Spleen (tissue), 11 donors: ENCODE data around the gene CHCHD3. TPM values are rescaled to one million over a fixed set of nuclear protein-coding genes. Genes with fewer than 3 reads are reported as not detected.

Source experiments
- DNase-seq: peaks from one replicate; pipeline ENCODE4 v3.0.0-alpha.2; 2020
- H3K27ac ChIP-seq, 8 donors: fragments of 200-600 bp; sonication (generic) in 7 of 8; 1 replicate in 4 of 8; 2 replicates in 4 of 8; pipeline versions ENCODE4 v1.5.0 to v1.8.0; 2016 to 2021; ENCODE audit warnings: inconsistent platforms in 4 of 8, mild to moderate bottlenecking in 4 of 8, moderate library complexity in 1 of 8
- H3K27me3 ChIP-seq, 7 donors: fragments of 200-600 bp; sonication (generic) in 6 of 7; replicated peaks in 1 of 7; 1 replicate in 4 of 7; 2 replicates in 3 of 7; pipeline versions ENCODE4 v1.5.0 to v1.8.0; 2016 to 2021; ENCODE audit warnings: inconsistent platforms in 3 of 7, mild to moderate bottlenecking in 1 of 7
- H3K36me3 ChIP-seq, 6 donors: fragments of 200-600 bp; sonication (generic) in 5 of 6; 1 replicate in 4 of 6; 2 replicates in 2 of 6; pipeline versions ENCODE4 v1.5.0 to v1.8.0; 2016 to 2021; ENCODE audit warnings: inconsistent platforms in 2 of 6
- H3K4me1 ChIP-seq, 6 donors: fragments of 200-600 bp; sonication (generic) in 5 of 6; 1 replicate in 3 of 6; 2 replicates in 3 of 6; pipeline versions ENCODE4 v1.5.0 to v1.8.0; 2016 to 2021; ENCODE audit warnings: inconsistent platforms in 3 of 6
- H3K4me3 ChIP-seq, 8 donors: fragments of 200-600 bp; sonication (generic) in 7 of 8; 1 replicate in 4 of 8; 2 replicates in 4 of 8; pipeline versions ENCODE4 v1.5.0 to v1.8.0; 2016 to 2021; ENCODE audit warnings: inconsistent platforms in 4 of 8, mild to moderate bottlenecking in 4 of 8, moderate library complexity in 2 of 8
- H3K9me3 ChIP-seq, 8 donors: fragments of 200-600 bp; sonication (generic) in 7 of 8; 1 replicate in 4 of 8; 2 replicates in 4 of 8; pipeline versions ENCODE4 v1.5.0 to v1.8.0; 2016 to 2021; ENCODE audit warnings: inconsistent platforms in 4 of 8
- POLR2A ChIP-seq, 3 donors: fragments of 450-650 bp; IDR thresholded peaks; one replicate each; pipeline ENCODE4 v1.5.1; 2017; ENCODE audit warnings: antibody characterized with exemption in 3 of 3, mild to moderate bottlenecking in 1 of 3
- POLR2AphosphoS5 ChIP-seq, 3 donors: sonication (generic); formaldehyde crosslinking; IDR thresholded peaks; one replicate each; pipeline ENCODE4 v1.5.1; 2017; ENCODE audit warnings: antibody characterized with exemption in 3 of 3
- WGBS, 5 donors: extraction: QIAGEN DNeasy Blood & Tissue Kit in 3 of 5; methylation state at CpG; one replicate each; pipeline versions ENCODE4 v1.1.5 to v1.1.7; 2013 to 2018; 5-methylcytosine and 5-hydroxymethylcytosine counted together
- intact Hi-C: fragments of 100-400 bp; cut with DNase I; formaldehyde crosslinking; loops from one replicate; pipeline ENCODE4 v1.15.0; 2023; ENCODE audit warnings: low total_unique reads
- polyA plus RNA-seq, 3 donors: library from polyadenylated mRNA; stranded (reverse); fragments of 200-250 nt; gene quantifications; one replicate each; pipeline ENCODE4 v1.2.1, GENCODE V29; 2013
- total RNA-seq, 7 donors: library from RNA; depleted of rRNA in 3 of 7; stranded (reverse); fragments of >200 nt in 3 of 7; fragmentation: NEBNext Ultra II Directional in 4 of 7; extraction: Animal tissue kit (Norgen Biotek cat#: 25700) in 4 of 7; gene quantifications; one replicate each; pipeline versions ENCODE4 v1.1.0 to v1.2.1, GENCODE V29; 2016 to 2021
- TF ChIP-seq, protein P1 (sequence below), 11 experiments: fragments of 200-600 bp in 7 of 11; fragments of 450-650 bp in 4 of 11; sonication (generic) in 4 of 11; IDR thresholded peaks in 8 of 11; conservative IDR thresholded peaks in 3 of 11; 1 replicate in 7 of 11; 2 replicates in 4 of 11; pipeline versions ENCODE4 v1.4.0 to v1.8.0; 2016 to 2021; ENCODE audit warnings: antibody characterized with exemption in 11 of 11, inconsistent platforms in 4 of 11, mild to moderate bottlenecking in 1 of 11
- donor health status: healthy with polysubstance abuse.
- donor health status: DM: no; HTN: no; CAD: no; lungs with moderate emphysema.
- donor health status: DM: no; HTN: no; CAD: no.
- donor health status: Bipolar disorder and iron deficiency.
- donor health status: healthy.
- donor health status: DM: no; HTN: no; CAD: no.
- donor health status: DM: yes; HTN: yes; CAD: no.

Gene CHCHD3
- total and polyA plus RNA-seq, 10 donors = 18.6 to 60.3 (median 38.8) TPM

DNA sequence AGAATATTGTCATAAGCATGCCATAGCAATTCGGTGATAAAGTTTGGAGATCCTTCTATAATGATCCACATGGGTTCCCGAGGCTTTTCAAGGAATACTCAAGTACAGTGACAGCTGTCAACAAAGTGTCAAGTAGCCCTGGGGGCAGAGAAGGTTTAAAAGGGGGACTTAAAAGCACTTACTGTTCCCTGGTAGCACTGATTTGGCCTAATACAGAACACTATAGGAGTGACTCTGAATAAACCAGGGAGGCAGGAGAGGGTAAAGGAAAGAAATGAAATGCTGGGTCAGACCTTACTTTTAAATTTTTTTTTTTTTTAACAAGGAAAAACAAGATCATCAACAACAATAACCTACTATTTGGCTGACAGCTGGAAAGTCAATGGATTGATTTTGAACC lies 20.1 kb downstream of the CHCHD3 start:
- Histone ChIP-seq H3K4me3 (no peak overlapping the region), H3K36me3 (peaks cover 0 to 14% (median 2%) of the 10 kb centered on the region in 6 donors), H3K27ac (no peak overlapping the region), H3K27me3 (no peaks in the 10 kb centered on the region), H3K9me3 (no peaks in the 10 kb centered on the region), H3K4me1 (peaks cover 0 to 20% (median 6%) of the 10 kb centered on the region in 6 donors)
- TF ChIP-seq, protein P1, sequence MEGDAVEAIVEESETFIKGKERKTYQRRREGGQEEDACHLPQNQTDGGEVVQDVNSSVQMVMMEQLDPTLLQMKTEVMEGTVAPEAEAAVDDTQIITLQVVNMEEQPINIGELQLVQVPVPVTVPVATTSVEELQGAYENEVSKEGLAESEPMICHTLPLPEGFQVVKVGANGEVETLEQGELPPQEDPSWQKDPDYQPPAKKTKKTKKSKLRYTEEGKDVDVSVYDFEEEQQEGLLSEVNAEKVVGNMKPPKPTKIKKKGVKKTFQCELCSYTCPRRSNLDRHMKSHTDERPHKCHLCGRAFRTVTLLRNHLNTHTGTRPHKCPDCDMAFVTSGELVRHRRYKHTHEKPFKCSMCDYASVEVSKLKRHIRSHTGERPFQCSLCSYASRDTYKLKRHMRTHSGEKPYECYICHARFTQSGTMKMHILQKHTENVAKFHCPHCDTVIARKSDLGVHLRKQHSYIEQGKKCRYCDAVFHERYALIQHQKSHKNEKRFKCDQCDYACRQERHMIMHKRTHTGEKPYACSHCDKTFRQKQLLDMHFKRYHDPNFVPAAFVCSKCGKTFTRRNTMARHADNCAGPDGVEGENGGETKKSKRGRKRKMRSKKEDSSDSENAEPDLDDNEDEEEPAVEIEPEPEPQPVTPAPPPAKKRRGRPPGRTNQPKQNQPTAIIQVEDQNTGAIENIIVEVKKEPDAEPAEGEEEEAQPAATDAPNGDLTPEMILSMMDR (IDR thresholded peaks at IDR 0.05 in 8 of 11, conservative IDR thresholded peaks at IDR 0.05 in 3 of 11) = no peak
- TF ChIP-seq POLR2A (IDR thresholded peaks at IDR 0.05) = no peak
- no peak for TF ChIP-seq POLR2AphosphoS5 (IDR thresholded peaks at IDR 0.05)
- intact Hi-C loops = no loop called here
- no peak for DNase-seq
- 86 to 98% (median 97%) methylated on average over 2 of the region's 2 CpGs for WGBS, 5 donors

DNA sequence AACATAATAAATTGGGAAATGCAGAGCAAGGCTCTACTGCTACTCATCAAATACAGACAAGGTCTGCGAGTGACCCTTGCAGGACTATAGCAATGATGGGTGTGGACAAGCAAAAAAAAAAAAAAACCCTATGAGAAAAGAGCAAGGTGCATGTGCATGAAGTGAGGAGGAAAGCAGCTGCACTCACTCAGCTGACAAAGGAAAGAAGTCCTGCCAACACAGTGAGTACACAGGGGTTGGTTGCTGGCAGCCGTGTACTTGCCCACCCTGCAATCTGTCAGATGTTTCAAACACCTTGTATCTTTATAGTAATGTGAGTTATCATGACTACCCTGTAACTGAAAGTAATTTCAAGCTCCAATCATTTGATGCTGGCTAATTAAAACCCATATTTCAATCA lies 20.5 kb downstream of the CHCHD3 start:
- Histone ChIP-seq H3K36me3 (peaks cover 0 to 10% (median under 1%) of the 10 kb centered on the region in 6 donors), H3K9me3 (no peaks in the 10 kb centered on the region), H3K4me1 (peaks cover 0 to 25% (median 7%) of the 10 kb centered on the region in 6 donors), H3K27ac (no peak overlapping the region), H3K27me3 (no peaks in the 10 kb centered on the region), H3K4me3 (no peak overlapping the region)
- intact Hi-C loops = no loop called here
- DNase-seq = no peak
- TF ChIP-seq POLR2A (IDR thresholded peaks at IDR 0.05) = no peak
- TF ChIP-seq, protein P1 (IDR thresholded peaks at IDR 0.05 in 8 of 11, conservative IDR thresholded peaks at IDR 0.05 in 3 of 11) = no peak
- TF ChIP-seq POLR2AphosphoS5 (IDR thresholded peaks at IDR 0.05) = no peak
- 88 to 97% (median 91%) methylated on average over 2 of the region's 2 CpGs for WGBS, 5 donors

DNA sequence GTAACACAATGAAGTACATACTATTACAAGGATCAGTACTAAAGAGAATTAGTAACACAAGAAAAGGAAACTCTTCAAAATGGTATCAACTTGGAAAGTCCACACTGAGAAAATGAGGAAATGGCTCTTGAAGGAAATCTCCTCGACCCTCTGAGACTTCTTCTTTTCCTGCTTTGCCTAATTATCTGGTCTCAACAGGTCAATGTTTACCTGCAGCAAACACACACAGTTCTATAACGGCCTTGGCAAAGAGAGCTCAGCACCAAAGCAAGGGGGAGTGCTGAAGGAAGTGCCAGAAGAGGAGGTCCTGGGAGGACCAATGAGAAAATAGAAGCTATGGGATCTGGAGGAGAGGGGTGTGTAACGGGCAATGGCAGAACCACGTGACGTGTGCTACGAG lies 21.9 kb downstream of the CHCHD3 start:
- H3K36me3 ChIP-seq = peaks cover 0 to 8% (median 0%) of the 10 kb centered on the region in 6 donors

DNA sequence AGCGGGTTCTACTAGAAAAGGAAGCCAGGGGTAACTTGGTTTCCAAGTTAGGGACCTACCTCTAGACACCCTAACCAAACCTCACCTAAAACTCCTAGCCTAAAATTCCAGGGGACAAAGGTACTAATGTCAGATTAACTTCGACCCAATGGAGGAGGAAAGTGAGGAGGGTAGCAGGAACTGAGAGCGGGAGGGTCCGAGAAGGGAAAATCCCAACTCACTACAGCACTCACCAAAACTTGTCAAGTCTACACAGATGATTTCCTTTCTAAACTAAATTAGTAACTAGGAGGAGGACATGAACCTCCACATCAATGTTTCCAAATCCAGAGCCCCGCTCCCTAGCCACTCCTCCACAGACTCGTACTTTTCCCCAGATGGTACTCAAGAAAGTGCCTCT lies 22.6 kb downstream of the CHCHD3 start:
- Histone ChIP-seq H3K27me3 (no peaks in the 10 kb centered on the region), H3K36me3 (peaks cover 0 to 8% (median 0%) of the 10 kb centered on the region in 6 donors), H3K9me3 (no peaks in the 10 kb centered on the region), H3K4me3 (no peak overlapping the region), H3K27ac (no peak overlapping the region), H3K4me1 (peaks cover 0 to 21% (median 9%) of the 10 kb centered on the region in 6 donors)
- intact Hi-C loops = no loop called here
- no peak for DNase-seq
- TF ChIP-seq, protein P1 (IDR thresholded peaks at IDR 0.05 in 8 of 11, conservative IDR thresholded peaks at IDR 0.05 in 3 of 11) = no peak
- TF ChIP-seq POLR2AphosphoS5 (IDR thresholded peaks at IDR 0.05) = no peak
- TF ChIP-seq POLR2A (IDR thresholded peaks at IDR 0.05) = no peak
- 76 to 92% (median 87%) methylated on average over 6 of the region's 6 CpGs for WGBS, 5 donors

More for the DNA sequence above, 21.9 kb downstream of the CHCHD3 start:
- TF ChIP-seq POLR2A (IDR thresholded peaks at IDR 0.05) = no peak
- no peak for TF ChIP-seq POLR2AphosphoS5 (IDR thresholded peaks at IDR 0.05)
- TF ChIP-seq, protein P1 (IDR thresholded peaks at IDR 0.05 in 8 of 11, conservative IDR thresholded peaks at IDR 0.05 in 3 of 11) = no peak
- H3K4me1 ChIP-seq = peaks cover 0 to 25% (median 10%) of the 10 kb centered on the region in 6 donors
- WGBS, 5 donors = 78 to 82% (median 80%) methylated on average over 6 of the region's 6 CpGs
- DNase-seq = no peak
- intact Hi-C loops = no loop called here
- H3K27me3 ChIP-seq = no peaks in the 10 kb centered on the region
- no peaks in the 10 kb centered on the region for H3K9me3 ChIP-seq
- no peak overlapping the region for H3K4me3 ChIP-seq
- no peak overlapping the region for H3K27ac ChIP-seq
